HCT116 (cell line): Measurements from ENCODE around the gene ALG8. TPM values are rescaled to one million over a fixed set of nuclear protein-coding genes. Genes with fewer than 3 reads are reported as not detected.

Experiments used
- ATAC-seq: fragments of 200-7000 bp; cut with Tn5 transposase; 2 replicates; pipeline ENCODE4 v1.9.1; 2020; ENCODE audit warnings: mild to moderate bottlenecking, moderate library complexity
- BruUV-seq: library from RNA; stranded (reverse); fragments of 400-500 nt; replicated peaks from 2 replicates; lab custom pipeline; 2021; lab: Mats Ljungman, UMichigan
- CTCF ChIA-PET: fragments of 300-600 bp; sonication (Branson Sonifier 250); formaldehyde crosslinking; loops from one replicate; lab custom pipeline; 2021; ENCODE audit warnings: antibody characterized with exemption; lab: Charles Lee
- POLR2A ChIA-PET: fragments of 300-600, 350-600 bp; sonication (Branson Sonifier 250); formaldehyde crosslinking; loops from one replicate; lab custom pipeline; 2021; ENCODE audit warnings: antibody characterized with exemption; lab: Charles Lee
- RAD21 ChIA-PET, 2 experiments: fragments of 300-600 bp; sonication (Branson Sonifier 250); formaldehyde crosslinking; loops; one replicate each; lab custom pipeline; 2023; ENCODE audit warnings: low total read pairs in 2 of 2; ENCODE audit not compliant: uncharacterized antibody in 2 of 2, unreplicated experiment in 2 of 2, low non-redundant PET in 1 of 2; lab: Charles Lee
- DNase-seq: peaks from one replicate; pipeline ENCODE4 v3.0.0-alpha.2; 2010; ENCODE audit warnings: low read depth, low spot score
- H2AFZ ChIP-seq: fragments of 200-600 bp; shearing (Covaris generic), sonication (generic); 2 replicates; pipeline ENCODE4 v1.6.1; 2017; ENCODE audit warnings: low read depth, mixed run types, mixed read lengths, antibody characterized with exemption, low read length; ENCODE audit not compliant: poor library complexity, severe bottlenecking
- H3K27ac ChIP-seq: 2 replicates; pipeline ENCODE4 v1.5.1; 2012; ENCODE audit warnings: low read depth, low read length
- H3K27me3 ChIP-seq: fragments of 200-600 bp; sonication (generic); 2 replicates; pipeline ENCODE4 v1.6.1; 2016; ENCODE audit warnings: mixed run types, low read length, mixed read lengths; ENCODE audit not compliant: insufficient read depth
- H3K36me3 ChIP-seq, 2 experiments: fragments of 200-500 bp in 1 of 2; fragments of 200-600 bp in 1 of 2; sonication (Bioruptor generic) in 1 of 2; sonication (generic) in 1 of 2; 2 replicates each; pipeline versions ENCODE4 v1.5.1 to v1.6.1; 2014 to 2016; ENCODE audit warnings: low read length in 2 of 2, inconsistent platforms in 1 of 2, mixed read lengths in 1 of 2, mixed run types in 1 of 2; ENCODE audit not compliant: insufficient read depth in 2 of 2, control insufficient read depth in 1 of 2
- H3K4me1 ChIP-seq, 2 experiments: fragments of 200-600 bp in 1 of 2; sonication (generic) in 1 of 2; 2 replicates each; pipeline versions ENCODE4 v1.5.1 to v1.6.1; 2012 to 2017; ENCODE audit warnings: low read length in 2 of 2, inconsistent platforms in 1 of 2, mild to moderate bottlenecking in 1 of 2, mixed read lengths in 1 of 2, mixed run types in 1 of 2, moderate library complexity in 1 of 2; ENCODE audit not compliant: insufficient read depth in 2 of 2, control insufficient read depth in 1 of 2
- H3K4me2 ChIP-seq: fragments of 200-600 bp; sonication (generic); 2 replicates; pipeline ENCODE4 v1.6.1; 2017; ENCODE audit warnings: mixed run types, low read length, mixed read lengths
- H3K4me3 ChIP-seq, 2 experiments: fragments of 200-600 bp in 1 of 2; sonication (generic) in 1 of 2; replicated peaks in 1 of 2; 2 replicates each; pipeline ENCODE4 v1.5.1; 2011 to 2016; ENCODE audit warnings: low read length in 2 of 2, control low read depth in 1 of 2, low read depth in 1 of 2, mild to moderate bottlenecking in 1 of 2, mixed read lengths in 1 of 2, mixed run types in 1 of 2
- H3K79me2 ChIP-seq: fragments of 200-600 bp; sonication (generic); 2 replicates; pipeline ENCODE4 v1.6.1; 2017; ENCODE audit warnings: mild to moderate bottlenecking, mixed run types, low read length, moderate library complexity, mixed read lengths; ENCODE audit not compliant: insufficient read depth
- H3K9ac ChIP-seq: fragments of 200-600 bp; sonication (generic); 2 replicates; pipeline ENCODE4 v1.6.1; 2016; ENCODE audit warnings: low read length, mixed read lengths
- H3K9me2 ChIP-seq: fragments of 200-600 bp; sonication (generic), shearing (Covaris generic); 2 replicates; pipeline ENCODE4 v1.6.1; 2017; ENCODE audit warnings: mixed run types, mild to moderate bottlenecking, moderate library complexity; ENCODE audit not compliant: insufficient read depth
- H3K9me3 ChIP-seq, 2 experiments: fragments of 200-500 bp in 1 of 2; fragments of 200-600 bp in 1 of 2; sonication (Bioruptor generic) in 1 of 2; sonication (generic) in 1 of 2; 2 replicates each; pipeline ENCODE4 v1.6.1; 2014 to 2017; ENCODE audit warnings: low read length in 2 of 2, mixed read lengths in 2 of 2, inconsistent platforms in 1 of 2, low read depth in 1 of 2, mild to moderate bottlenecking in 1 of 2, mixed run types in 1 of 2, moderate library complexity in 1 of 2; ENCODE audit not compliant: control insufficient read depth in 1 of 2, insufficient read depth in 1 of 2
- H4K20me1 ChIP-seq: fragments of 200-600 bp; sonication (generic), shearing (Covaris generic); 2 replicates; pipeline ENCODE4 v1.6.1; 2017; ENCODE audit warnings: mixed run types, mild to moderate bottlenecking, moderate library complexity; ENCODE audit not compliant: insufficient read depth
- CBX3 ChIP-seq: IDR thresholded peaks from 2 replicates; pipeline ENCODE4 v1.6.1; 2012; ENCODE audit warnings: low read depth
- CEBPB ChIP-seq: IDR thresholded peaks from 2 replicates; pipeline ENCODE4 v1.6.1; 2012; ENCODE audit warnings: low read depth
- EGR1 ChIP-seq: IDR thresholded peaks from 2 replicates; pipeline ENCODE4 v1.6.1; 2012; ENCODE audit warnings: low read depth
- ELF1 ChIP-seq: IDR thresholded peaks from 2 replicates; pipeline ENCODE4 v1.6.1; 2012; ENCODE audit warnings: low read depth, borderline replicate concordance
- EZH2 ChIP-seq: fragments of 200-600 bp; sonication (generic); IDR thresholded peaks from 2 replicates; pipeline ENCODE4 v1.6.1; 2017; ENCODE audit warnings: antibody characterized with exemption, mixed run types
- FOSL1 ChIP-seq: IDR thresholded peaks from 2 replicates; pipeline ENCODE4 v1.6.1; 2012; ENCODE audit warnings: low read depth
- MAX ChIP-seq: IDR thresholded peaks from 2 replicates; pipeline ENCODE4 v1.6.1; 2012
- POLR2A ChIP-seq: IDR thresholded peaks from 2 replicates; pipeline ENCODE4 v1.7.0; 2011; ENCODE audit warnings: borderline replicate concordance; ENCODE audit not compliant: insufficient read depth, insufficient read length; ENCODE audit errors: extremely low read depth
- POLR2AphosphoS5 ChIP-seq: IDR thresholded peaks from 2 replicates; pipeline ENCODE4 v1.6.1; 2011; ENCODE audit warnings: mild to moderate bottlenecking, low read depth, low read length, moderate library complexity
- SIN3A ChIP-seq: IDR thresholded peaks from 2 replicates; pipeline ENCODE4 v1.6.1; 2012; ENCODE audit warnings: low read depth
- SP1 ChIP-seq: IDR thresholded peaks from 2 replicates; pipeline ENCODE4 v1.6.1; 2012; ENCODE audit warnings: low read depth
- SRF ChIP-seq: IDR thresholded peaks from 2 replicates; pipeline ENCODE4 v1.6.1; 2012; ENCODE audit warnings: low read depth
- TCF7L2 ChIP-seq: IDR thresholded peaks from 2 replicates; pipeline ENCODE4 v1.7.0; 2011; ENCODE audit warnings: borderline replicate concordance, inconsistent platforms; ENCODE audit not compliant: insufficient read depth, insufficient read length; ENCODE audit errors: extremely low read depth
- YY1 ChIP-seq: IDR thresholded peaks from 2 replicates; pipeline ENCODE4 v1.6.1; 2011; ENCODE audit warnings: low read length, low read depth, moderate library complexity, mild to moderate bottlenecking; ENCODE audit not compliant: insufficient replicate concordance; ENCODE audit errors: extremely low read depth
- ZFX ChIP-seq: fragments of 450-650 bp; IDR thresholded peaks from 2 replicates; pipeline ENCODE4 v1.6.1; 2017
- ZNF274 ChIP-seq: fragments of 200-500 bp; sonication (Bioruptor generic); IDR thresholded peaks from 2 replicates; pipeline ENCODE4 v1.6.1; 2014; ENCODE audit warnings: mild to moderate bottlenecking, low read depth, low read length, inconsistent platforms
- intact Hi-C: fragments of 100-400 bp; cut with micrococcal nuclease; formaldehyde crosslinking; loops from 2 replicates; pipeline ENCODE4 v1.10.0; 2022
- total RNA-seq: library from RNA; stranded (reverse); gene quantifications from one replicate; pipeline ENCODE4 v1.2.1, GENCODE V29; 2021; ENCODE audit not compliant: unreplicated experiment
- TF ChIP-seq, protein P1 (sequence below), 3 experiments: fragments of 200-600 bp in 1 of 3; sonication (generic) in 1 of 3; IDR thresholded peaks in 2 of 3; conservative IDR thresholded peaks in 1 of 3; 2 replicates each; pipeline ENCODE4 v1.5.1; 2012 to 2017; ENCODE audit warnings: low read depth in 2 of 3, low read length in 2 of 3, antibody characterized with exemption in 1 of 3, borderline replicate concordance in 1 of 3, control low read depth in 1 of 3, mild to moderate bottlenecking in 1 of 3, mixed read lengths in 1 of 3, mixed run types in 1 of 3, moderate library complexity in 1 of 3; ENCODE audit not compliant: insufficient read depth in 1 of 3
- TF ChIP-seq, protein P2 (sequence below): IDR thresholded peaks from 2 replicates; pipeline ENCODE4 v1.6.1; 2011; ENCODE audit warnings: mild to moderate bottlenecking, low read length, moderate library complexity; ENCODE audit not compliant: insufficient replicate concordance; ENCODE audit errors: extremely low read depth

Gene ALG8
- total RNA-seq, 1 experiment from 2014 or later = 50.1 TPM

DNA sequence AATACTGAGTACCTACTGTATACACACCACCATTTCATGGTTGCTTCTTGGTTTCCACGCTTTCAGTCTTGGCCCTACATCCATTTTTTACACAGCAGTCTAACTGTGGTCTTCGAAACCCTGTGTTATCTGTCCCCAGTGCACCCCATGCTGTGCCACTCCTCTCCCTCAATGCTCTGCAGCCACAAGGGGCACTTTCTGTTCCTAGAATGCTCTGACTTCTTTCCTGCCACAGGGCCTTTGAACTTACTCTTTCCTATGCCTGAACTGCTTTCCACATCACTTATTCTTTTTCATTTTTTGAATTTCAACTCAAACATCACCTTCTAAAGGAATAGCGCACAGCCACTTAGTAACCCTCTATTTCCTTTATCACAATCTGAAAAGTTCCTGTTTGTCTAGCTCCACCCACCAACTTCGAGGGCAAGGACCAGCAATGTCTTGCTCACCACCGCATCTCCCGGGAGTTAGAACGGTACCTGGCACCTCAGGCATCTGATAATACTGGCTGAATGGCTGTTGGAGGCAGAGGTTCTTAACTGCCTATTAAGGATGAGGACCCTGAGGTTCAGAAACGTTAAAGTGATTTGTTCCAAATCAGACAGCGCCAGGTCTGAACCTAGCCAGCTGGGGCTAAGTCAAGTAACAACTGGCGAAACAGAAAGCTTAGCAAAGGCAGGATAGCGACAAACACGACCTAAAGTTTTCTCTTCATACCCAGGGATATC lies 568 bp downstream of the ALG8 start:
- Histone ChIP-seq H3K9ac (peak overlapping the region; percentile 99), H3K27ac (peak overlapping the region; percentile 85)
- TSS peak; percentile 69 for BruUV-seq
- POLR2A ChIA-PET = interaction anchor here (0.8 to 1.3 kb wide), 5 partner anchors 9 to 56 kb away, joined by 3 to 4 read pairs (median 3); no protein-coding TSS in a partner anchor
- peak; percentile 64 for ATAC-seq
- TF ChIP-seq MAX (peak; percentile 35; the same call in 1 of the 2 replicates), POLR2AphosphoS5 (no peak), EGR1 (no peak), EZH2 (no peak), ZFX (no peak), ELF1 (no peak), POLR2A (no peak), ZNF274 (no peak), SP1 (no peak), TCF7L2 (no peak), SRF (no peak), CEBPB (no peak), SIN3A (no peak), YY1 (no peak), CBX3 (0 out of 2 replicates have a peak, but pooled peaks have one; percentile 39), FOSL1 (no peak)
- TF ChIP-seq, protein P1, sequence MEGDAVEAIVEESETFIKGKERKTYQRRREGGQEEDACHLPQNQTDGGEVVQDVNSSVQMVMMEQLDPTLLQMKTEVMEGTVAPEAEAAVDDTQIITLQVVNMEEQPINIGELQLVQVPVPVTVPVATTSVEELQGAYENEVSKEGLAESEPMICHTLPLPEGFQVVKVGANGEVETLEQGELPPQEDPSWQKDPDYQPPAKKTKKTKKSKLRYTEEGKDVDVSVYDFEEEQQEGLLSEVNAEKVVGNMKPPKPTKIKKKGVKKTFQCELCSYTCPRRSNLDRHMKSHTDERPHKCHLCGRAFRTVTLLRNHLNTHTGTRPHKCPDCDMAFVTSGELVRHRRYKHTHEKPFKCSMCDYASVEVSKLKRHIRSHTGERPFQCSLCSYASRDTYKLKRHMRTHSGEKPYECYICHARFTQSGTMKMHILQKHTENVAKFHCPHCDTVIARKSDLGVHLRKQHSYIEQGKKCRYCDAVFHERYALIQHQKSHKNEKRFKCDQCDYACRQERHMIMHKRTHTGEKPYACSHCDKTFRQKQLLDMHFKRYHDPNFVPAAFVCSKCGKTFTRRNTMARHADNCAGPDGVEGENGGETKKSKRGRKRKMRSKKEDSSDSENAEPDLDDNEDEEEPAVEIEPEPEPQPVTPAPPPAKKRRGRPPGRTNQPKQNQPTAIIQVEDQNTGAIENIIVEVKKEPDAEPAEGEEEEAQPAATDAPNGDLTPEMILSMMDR (IDR thresholded peaks at IDR 0.05 in 2 of 3, conservative IDR thresholded peaks at IDR 0.05 in 1 of 3; ENCODE audit: borderline replicate concordance in 1 of 3, insufficient read depth in 1 of 3, low read depth in 2 of 3, low read length in 2 of 3) = peak in 2 of 3 experiments; percentile 21 to 28; a peak in 3 of 6 replicates
- TF ChIP-seq, protein P2, sequence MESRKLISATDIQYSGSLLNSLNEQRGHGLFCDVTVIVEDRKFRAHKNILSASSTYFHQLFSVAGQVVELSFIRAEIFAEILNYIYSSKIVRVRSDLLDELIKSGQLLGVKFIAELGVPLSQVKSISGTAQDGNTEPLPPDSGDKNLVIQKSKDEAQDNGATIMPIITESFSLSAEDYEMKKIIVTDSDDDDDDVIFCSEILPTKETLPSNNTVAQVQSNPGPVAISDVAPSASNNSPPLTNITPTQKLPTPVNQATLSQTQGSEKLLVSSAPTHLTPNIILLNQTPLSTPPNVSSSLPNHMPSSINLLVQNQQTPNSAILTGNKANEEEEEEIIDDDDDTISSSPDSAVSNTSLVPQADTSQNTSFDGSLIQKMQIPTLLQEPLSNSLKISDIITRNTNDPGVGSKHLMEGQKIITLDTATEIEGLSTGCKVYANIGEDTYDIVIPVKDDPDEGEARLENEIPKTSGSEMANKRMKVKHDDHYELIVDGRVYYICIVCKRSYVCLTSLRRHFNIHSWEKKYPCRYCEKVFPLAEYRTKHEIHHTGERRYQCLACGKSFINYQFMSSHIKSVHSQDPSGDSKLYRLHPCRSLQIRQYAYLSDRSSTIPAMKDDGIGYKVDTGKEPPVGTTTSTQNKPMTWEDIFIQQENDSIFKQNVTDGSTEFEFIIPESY = no peak
- TF ChIP-seq, all 23 proteins: peak for 3
- peak overlapping the region; percentile 91 for H3K4me2 ChIP-seq
- H3K27me3 ChIP-seq = no peaks in the 10 kb centered on the region
- intact Hi-C loops = no loop called here
- H3K36me3 ChIP-seq = peaks cover 2 to 10% of the 10 kb centered on the region in 2 experiments; a peak in 2 of 4 replicates
- no peaks in the 10 kb centered on the region for H3K9me2 ChIP-seq
- peaks cover 0 to 24% of the 10 kb centered on the region in 2 experiments; a peak in 3 of 4 replicates for H3K4me1 ChIP-seq
- peak overlapping the region; percentile 4 for H2AFZ ChIP-seq
- ChIA-PET CTCF (interaction anchor here (1.2 to 1.7 kb wide), 3 partner anchors 9 to 425 kb away, joined by 3 to 7 read pairs (median 4); no protein-coding TSS in a partner anchor), RAD21 (no interaction called here)
- H4K20me1 ChIP-seq = no peaks in the 10 kb centered on the region
- peak; percentile 4 for DNase-seq
- H3K79me2 ChIP-seq = peaks cover 45% of the 10 kb centered on the region
- no peaks in the 10 kb centered on the region for H3K9me3 ChIP-seq
- peak overlapping the region; percentile 78 to 87 for H3K4me3 ChIP-seq
